HG03060 (cell line): Measurements from ENCODE around the gene POLG2.
"Not testable (repeated sequence)": the region's sequence is repeated elsewhere in the genome, so short reads cannot be mapped to it uniquely, and the experiment has no call there.

Source experiments
- ATAC-seq: cut with Tn5 transposase; IDR thresholded peaks from one replicate; pipeline ENCODE4 v1.9.1; 2021; ENCODE audit warnings: low read depth, moderate number of reproducible peaks; ENCODE audit not compliant: unreplicated experiment

POLG2 gene

DNA sequence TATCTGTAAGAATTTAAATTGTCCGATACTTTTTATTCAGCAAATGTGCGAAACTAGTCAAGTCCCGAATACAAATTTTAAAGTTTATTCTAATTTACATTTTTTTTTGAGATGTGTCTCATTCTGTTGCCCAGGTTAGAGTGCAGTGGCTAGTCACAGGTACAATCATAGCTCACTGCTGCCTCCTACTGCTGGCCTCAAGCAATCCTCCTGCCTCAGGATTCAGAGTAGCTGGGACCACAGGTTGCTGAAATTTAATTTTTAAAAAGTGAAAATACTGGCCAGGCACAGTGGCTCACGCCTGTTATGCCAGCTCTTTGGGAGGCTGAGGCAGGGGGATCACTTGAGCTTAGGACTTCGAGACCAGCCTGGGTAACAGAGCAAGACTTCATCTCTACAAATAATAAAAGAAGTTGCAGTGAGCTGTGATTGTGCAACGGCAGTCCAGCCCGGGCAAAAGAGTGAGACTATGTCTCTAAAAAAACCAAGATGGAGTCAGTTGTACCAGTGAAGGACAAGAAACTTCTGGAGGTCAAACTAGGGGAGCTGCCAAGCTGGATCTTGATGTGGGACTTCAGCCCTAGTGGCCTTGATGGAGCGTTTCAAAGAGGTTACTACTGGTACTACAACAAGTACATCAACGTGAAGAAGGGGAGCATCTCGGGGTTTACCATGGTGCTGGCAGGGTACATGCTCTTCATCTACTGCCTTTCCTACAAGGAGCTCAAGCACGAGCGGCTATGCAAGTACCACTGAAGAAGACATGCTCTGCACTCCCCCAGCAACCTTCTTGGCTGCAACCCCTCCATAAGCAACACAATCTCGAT, 5.6 kb downstream of the POLG2 start:
- ATAC-seq, result no peak

DNA sequence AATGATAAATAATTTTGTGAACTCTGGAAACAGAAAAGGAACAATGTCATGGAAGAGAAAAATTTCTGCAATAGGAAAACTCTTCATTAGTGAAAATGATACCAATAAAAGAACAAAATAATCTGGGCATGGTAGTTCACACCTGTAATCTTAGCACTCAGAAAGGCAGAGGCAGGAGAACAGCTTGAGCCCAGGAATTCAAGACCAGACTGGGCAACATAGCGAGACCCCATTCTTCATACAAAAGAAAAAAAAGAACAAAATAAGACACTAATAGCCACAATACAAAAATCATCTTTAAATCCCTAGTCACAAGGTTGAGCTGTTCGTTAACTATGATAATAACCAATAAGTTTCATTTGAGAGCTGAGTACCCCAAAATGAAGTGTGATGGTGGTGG, 8.6 kb downstream of the POLG2 start:
- no peak for ATAC-seq

DNA sequence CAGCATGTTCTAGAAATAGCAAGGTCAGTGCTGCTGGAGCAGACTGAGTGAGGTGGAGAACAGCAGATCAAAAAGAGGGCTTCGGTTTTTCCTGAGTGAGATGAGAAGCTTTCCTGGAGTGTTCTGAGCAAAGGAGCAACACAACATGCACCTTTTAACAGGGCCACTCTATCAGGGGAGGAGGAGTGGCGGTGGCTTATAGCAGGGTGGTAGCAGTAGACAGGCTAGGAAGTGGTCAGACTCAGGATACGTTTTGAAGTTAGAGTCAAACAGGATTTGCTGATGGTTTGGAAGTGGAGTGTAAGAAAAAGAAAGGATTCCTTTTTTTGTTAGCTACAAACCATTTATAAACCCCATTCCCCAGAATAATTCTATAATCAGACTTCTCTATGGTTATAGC, 12.5 kb downstream of the POLG2 start:
- no peak for ATAC-seq

DNA sequence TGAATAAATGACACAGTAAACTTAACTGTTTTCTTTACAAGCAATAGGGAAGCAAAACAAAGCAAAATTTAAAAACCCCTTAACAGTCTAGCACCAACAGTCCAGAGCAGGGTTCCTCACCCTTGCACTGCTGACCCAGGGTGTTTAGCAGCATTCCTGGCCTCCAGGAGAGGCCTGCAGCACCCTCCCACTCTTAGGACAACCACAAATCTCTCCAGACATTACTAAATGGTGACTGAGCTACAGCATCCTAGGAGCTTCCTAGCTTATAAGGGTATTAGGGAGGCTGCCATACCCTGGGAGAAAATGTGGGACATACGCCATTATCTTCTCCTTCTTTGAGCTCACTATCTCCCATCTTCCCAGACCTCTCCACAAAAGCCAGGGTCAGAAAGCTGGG, 15.9 kb downstream of the POLG2 start:
- no peak for ATAC-seq

DNA sequence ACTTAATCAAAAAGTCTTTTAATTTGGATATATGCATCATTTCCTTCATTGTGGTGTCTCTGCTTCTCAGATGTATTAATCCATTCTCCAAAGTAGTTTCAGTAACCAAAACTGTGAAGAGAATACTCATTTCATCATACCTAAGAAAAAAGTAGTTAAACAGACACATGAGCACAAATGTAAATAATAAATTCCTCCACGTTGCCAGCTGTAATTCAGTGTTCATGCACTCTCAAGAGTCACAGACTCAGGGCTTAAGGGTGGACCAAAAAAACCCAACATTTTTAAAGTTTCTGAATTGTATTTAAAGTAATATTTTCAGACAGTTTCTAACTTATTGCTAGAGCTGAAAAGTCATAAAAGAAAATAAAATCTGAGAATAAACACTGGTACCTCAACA, 19.0 kb downstream of the POLG2 start:
- ATAC-seq, result no peak

DNA sequence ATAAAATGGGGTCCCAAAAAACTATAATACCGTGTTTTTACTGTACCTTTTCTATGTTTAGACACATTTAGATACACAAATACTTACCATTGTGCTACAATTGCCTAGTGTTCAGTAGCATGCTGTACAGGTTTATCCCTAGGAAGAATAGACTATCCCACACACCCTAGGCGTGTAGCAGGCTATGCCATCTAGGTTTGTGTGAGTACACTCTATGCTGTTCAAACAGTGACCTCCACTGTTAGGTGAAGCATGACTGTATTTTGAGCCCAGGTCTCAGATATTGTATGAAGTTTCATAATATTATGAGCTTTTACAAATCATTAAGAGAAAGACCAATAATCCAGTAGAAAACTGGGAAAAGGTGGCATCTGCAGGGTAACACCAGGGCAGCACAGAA, 24.3 kb downstream of the POLG2 start:
- no peak for ATAC-seq

DNA sequence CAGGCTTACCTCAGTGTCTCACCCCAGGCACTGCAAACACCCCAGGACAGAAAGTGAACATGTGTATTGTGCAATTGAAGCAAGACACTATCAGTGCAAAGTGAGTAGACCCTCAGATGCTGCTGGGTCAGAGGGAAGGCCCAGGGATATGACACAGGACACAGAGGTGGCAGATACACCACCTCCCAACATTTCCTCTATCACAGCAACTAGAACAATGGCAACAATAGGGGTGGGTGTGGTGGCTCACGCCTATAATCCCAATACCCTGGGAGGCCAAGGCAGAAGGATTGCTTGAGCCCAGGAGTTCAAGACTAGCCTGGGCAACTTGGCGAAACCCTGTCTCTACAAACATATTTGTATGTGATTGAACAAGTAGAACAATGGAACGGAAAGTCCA, 25.4 kb downstream of the POLG2 start:
- no peak for ATAC-seq

DNA sequence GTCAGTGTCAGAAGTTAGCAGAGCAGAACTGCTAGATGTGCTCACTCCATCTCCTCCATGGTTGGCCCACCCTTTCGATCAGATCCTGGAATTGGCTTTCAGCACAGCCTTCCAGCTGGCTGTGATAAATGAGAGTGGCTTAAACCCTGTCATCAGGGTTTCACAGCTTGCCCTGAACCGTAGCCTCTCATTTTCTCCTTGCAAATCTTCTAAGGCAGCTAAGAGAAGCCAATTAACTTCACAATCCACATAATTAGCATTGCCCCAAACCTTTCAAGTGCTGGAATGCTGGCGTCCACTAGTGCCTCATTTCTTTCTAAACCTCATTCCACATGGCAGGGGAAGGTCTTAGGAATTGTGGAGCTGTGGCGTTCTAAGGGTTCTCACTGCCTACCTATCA, 26.2 kb downstream of the POLG2 start:
- ATAC-seq, result no peak

DNA sequence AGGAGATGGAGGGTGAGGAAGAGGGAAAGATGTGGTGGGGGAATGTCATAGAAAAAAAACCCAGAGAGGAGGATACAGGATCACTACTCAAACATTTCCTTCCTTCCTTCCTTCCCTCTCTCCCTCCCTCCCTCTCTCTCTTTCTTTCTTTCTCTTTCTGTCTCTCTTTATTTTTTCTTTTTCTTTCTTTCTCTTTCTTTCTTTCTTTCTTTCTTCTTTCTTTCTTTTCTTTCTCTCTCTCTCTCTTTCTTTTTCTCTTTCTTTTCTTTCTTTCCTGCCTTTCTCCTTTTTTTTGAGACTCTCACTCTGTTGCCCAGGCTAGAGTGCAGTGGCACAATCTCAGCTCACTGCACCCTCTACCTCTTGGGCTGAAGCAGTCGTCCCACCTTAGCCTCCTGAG, 30.0 kb downstream of the POLG2 start:
- not testable (repeated sequence) for ATAC-seq

DNA sequence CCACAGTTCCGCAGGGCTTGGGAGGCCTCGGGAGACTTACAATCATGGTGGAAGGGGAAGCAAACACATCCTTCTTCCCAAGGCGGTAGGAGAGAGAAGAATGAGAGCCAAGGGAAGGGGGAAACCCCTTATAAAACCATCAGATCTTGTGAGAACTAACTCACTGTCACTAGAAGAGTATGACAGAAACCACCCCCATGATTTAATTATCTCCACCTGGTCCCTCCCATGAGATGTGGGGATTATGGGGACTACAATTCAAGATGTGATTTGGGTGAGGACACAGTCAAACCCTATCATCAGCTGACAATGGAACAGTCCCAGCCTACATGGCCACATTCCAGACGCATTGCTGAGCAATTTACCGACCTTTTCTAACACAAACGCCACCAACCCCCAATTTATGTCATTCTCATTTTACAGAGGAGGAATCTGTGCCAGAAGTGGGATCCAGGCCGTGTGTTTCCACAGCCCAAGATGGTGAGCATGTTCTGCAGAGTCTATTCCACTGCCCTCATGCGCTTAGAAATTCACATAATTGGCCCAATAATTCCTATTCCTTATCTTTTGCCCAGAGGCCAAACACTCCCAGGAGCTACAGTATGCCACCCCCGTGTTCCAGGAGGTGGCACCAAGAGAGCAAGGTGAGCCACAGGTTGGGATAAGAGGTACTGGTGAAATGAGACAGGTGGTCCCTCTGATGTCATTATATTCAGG, 30.7 kb downstream of the POLG2 start:
- no peak for ATAC-seq

DNA sequence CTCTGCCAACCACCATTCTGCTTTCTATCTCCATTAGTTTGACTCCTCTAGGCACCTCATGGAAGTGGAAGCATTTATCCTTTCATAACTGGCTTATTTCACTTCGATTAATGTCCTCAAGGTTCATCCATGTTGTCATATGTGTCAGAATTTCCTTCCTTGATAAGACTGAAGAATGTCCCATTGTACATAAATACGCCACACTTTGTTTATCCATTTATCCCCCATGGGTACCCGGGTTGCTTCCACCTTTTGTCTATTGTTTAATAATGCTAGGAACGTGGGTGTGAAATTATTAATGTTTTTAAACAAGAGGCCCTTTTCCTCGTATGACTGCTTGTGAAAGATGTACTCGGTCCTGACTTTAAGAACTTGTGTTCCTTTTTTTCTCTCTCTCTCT, 35.1 kb downstream of the POLG2 start:
- no peak for ATAC-seq

DNA sequence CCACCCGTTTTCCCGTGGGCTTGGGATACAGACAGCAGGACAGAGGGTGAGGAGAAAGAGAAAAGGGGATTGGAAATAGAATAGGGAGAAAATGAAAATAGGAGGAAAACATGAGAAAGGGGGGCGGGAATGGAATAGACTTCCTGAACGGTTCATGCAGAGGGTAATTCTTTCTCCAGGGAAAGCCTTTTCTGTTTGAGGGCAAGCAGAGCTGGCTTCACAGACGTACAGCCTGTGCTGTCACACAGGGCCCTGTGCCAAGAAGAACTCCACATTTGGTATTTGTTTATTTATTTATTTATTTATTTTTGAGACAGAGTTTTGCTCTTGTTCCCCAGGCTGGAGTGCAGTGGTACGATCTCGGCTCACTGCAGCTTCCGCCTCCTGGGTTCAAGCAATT, 35.9 kb downstream of the POLG2 start:
- ATAC-seq, result no peak

DNA sequence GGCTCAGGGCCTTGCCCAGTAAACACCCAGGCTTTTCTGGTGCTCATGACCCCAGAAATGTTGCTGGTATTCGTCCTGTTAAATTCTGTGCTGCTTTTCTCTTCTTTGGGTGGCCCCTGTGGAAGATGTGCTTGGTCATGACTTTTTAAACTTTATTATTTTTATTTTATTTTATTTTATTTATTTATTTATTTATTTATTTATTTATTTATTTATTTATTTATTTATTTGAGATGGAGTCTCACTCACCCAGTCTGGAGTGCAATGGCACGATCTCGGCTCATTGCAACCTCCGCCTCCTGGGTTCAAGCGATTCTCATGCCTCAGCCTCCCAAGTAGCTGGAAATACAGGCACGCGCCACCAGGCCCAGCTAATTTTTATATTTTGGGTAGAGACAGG, 37.0 kb downstream of the POLG2 start:
- not testable (repeated sequence) for ATAC-seq

DNA sequence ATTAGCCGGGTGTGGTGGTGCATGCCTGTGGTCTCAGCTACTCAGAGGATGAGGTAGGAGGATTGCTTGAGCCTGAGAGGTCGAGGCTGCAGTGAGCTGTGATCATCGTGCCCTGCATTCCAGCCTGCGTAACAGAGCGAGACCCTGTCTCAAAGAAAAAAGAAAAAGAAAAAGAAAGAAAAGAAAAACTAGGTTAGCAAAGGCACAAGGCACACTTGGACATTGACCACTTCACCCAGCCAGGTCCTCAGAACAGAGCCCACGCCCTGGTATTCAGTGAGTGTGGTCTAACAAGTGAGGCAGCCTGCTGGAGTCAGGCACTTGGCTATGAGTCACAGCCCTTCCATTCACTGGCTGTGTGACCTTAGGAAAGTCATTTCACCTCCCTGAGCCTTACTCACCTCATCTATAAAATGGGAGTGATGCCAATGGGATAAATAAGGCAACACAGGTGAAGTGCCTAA, 37.5 kb downstream of the POLG2 start:
- no peak for ATAC-seq

DNA sequence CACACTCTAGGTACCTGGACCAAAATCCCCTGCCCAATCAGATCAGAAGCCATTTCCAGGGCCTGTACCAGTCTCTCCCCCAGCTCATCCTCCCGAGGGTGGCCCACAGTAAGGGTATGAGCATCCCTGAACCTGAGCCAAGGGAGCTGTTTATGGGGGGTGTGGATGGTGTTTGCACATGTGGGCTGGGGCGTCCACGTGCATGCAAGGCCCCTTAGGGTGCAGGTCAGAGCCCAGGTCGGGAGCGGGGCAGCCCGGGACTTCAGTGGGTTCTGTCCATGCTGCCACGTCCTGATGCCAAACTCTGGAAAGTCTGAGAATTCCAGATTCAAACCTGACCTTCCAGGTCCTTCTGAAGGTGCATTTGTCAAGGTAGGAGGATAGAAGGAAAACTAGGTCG, 38.1 kb downstream of the POLG2 start:
- ATAC-seq, result no peak

DNA sequence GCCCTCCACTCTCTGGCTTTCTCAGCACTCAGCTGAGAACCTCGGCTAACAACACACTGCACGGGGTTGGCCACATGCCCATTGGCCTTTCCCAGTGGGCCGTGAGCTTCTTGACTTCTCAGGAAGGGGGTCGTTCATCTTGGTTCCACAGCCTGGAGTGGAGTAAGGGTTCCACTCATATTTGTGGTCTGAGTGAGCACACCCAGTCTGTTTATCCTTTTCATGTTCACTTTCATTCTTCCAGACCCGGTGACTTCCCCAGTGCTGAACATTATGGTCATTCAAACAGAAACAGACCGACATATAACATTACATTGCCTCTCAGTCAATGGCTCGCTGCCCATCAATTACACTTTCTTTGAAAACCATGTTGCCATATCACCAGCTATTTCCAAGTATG, 39.7 kb downstream of the POLG2 start:
- no peak for ATAC-seq

DNA sequence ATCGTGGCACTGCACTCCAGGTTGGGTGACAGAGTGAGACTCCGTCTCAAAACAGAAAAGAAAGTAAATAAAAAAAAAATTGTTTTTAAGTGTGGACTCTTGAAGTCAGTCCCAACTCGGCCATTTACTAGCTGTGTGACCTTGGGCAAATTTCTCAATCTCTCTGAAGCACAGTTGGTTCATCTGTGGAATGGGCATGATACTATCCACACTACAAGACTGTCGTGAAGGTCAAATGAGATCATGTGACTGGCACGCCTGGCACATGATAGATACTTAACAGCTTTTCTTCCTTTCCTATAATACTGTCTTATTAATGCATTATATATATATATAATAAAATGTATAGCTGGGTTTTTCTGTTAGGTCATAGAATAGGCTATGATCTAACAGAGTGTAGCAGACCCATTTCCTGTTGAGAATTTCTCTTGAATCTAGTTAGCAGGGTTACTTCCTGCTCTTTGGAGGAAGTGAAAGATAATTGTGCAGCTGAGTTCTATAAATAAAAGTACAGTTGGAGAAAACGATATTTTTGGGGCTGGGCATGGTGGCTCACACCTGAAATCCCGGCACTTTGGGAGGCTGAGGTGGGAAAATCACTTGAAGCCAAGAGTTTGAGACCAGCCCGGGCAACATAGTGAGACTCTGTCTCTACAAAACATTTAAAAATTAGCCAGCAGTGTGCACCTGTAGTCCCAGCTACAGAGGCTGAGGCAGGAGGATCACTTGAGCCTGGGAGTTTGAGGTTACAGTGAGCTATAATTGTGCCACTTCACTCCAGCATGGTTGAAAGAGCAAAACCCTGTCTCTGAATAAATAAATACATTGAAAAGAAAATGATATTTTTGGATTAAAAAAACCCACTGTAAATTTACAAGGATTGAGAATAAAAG, 40.6 kb downstream of the POLG2 start:
- no peak for ATAC-seq

DNA sequence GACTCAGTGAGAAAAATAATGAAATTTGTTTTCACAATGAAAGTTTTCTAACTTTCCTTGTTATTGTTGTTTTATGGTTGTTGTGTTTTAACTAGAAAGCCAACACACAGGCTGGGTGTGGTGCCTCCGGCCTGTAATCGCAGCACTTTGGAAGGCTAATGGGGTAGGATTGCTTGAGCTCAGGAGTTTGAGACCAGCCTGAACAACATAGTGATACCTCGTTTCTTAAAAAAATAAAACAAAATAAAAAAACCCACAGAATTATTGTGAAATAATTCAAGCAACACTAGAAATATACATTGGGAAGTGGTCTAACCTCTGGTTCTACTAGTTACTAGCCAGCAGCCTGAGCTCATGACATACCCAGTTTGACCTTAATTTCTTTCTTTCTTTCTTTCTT, 47.3 kb downstream of the POLG2 start:
- no peak for ATAC-seq

DNA sequence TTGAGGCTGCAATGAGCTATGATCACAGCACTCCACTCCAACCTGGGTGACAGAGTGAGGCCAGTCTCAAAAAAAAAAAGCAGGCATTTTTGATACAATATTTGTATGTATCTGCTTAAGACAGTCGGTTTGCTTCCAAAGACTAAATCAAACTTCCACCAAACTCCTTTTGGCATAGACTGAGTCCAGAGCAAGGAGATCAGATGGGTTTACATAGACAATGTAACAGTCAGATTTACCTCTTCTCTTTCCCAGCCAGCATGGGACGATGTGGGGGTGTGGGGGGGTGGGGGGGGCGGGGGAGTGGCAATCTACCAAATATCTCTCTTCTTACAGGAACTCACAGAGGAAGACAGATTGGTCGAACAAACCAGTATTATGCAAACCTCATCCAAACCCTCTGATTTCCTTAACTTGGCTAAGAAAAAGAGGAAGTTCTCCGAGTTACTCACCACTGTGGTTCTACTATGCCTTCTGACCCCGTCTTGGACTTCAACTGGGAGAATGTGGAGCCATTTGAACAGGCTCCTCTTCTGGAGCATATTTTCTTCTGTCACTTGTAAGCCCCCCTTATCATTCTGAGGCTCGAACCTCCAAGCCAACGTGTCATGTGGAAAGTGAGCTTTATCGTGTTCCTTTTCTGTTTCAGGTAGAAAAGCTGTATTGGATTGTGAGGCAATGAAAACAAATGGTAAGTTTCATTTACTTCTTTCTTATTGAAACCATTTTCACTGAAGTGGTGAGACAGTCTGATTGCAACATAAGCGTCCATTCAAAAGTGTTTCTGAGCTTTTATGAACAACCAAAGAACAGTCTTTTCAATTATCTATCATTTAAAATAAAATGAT, 48.0 kb downstream of the POLG2 start, which contains the start of gene MILR1:
Gene MILR1 (plus strand): TSS at position 451 of the 848 bp plus-strand sequence. CDS start 54 bp downstream, at position 505.
- ATAC-seq, result no peak

DNA sequence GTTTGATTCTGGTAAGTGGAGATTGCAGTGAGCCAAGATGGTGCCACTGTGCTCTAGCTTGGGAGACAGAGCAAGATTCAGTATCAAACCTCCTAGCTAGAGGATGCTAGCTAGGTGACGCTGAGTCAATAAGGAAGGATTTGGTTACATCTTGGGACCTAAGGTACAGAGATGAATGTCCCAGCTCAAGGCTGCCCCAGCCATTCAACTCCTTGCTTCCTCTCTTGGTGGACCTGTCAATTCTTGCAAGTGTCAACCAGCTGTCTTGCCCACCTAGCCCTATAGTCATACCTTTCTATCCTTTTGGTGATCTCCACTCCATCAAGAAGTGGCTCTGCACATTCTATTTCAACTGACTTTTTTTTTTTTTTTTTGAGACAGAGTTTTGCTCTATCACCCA, 49.3 kb downstream of the POLG2 start:
- ATAC-seq, result no peak
